ENCODE data around the gene PKP1. TPM values are rescaled to one million over a fixed set of nuclear protein-coding genes. Genes with fewer than 3 reads are reported as not detected.

The PKP1 gene
- total RNA-seq, 1 donor from 2014 or later = not detected

DNA sequence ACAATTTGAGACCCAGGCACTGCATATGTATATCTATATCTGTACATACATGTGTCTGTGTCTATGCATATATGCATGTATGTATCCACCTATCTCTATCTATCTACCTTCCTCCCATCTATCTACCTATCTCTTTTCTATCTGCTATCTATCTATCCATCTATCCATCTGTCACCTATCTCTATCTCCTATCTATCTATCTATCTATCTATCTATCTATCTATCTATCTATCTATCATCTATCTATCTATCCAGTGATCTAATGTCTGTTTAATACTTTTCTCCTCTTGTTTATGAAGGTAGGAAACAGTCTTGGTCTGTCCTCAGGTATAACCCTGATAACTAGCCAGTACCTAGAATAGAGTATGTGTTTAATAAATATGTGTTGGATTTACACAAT is 68.3 kb downstream of the PKP1 start:
- Mint-ChIP-seq H3K27me3 (ENCODE audit: unreplicated experiment) (peaks cover 13% of the 10 kb centered on the region), H3K27ac (ENCODE audit: unreplicated experiment) (no peak overlapping the region), H3K4me3 (ENCODE audit: unreplicated experiment) (no peak overlapping the region), H3K4me1 (ENCODE audit: low read depth, unreplicated experiment) (peaks cover 16% of the 10 kb centered on the region), H3K9me3 (ENCODE audit: unreplicated experiment) (peaks cover 1% of the 10 kb centered on the region), H3K36me3 (ENCODE audit: unreplicated experiment) (no peaks in the 10 kb centered on the region)
- no peak for DNase-seq
- TF ChIP-seq, protein P1, sequence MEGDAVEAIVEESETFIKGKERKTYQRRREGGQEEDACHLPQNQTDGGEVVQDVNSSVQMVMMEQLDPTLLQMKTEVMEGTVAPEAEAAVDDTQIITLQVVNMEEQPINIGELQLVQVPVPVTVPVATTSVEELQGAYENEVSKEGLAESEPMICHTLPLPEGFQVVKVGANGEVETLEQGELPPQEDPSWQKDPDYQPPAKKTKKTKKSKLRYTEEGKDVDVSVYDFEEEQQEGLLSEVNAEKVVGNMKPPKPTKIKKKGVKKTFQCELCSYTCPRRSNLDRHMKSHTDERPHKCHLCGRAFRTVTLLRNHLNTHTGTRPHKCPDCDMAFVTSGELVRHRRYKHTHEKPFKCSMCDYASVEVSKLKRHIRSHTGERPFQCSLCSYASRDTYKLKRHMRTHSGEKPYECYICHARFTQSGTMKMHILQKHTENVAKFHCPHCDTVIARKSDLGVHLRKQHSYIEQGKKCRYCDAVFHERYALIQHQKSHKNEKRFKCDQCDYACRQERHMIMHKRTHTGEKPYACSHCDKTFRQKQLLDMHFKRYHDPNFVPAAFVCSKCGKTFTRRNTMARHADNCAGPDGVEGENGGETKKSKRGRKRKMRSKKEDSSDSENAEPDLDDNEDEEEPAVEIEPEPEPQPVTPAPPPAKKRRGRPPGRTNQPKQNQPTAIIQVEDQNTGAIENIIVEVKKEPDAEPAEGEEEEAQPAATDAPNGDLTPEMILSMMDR (IDR thresholded peaks at IDR 0.05; ENCODE audit: partially characterized antibody, unreplicated experiment) = no peak

GRCh38 chr1:201353186-201353940 is 70.1 kb downstream of the PKP1 start:
- no peak overlapping the region for H3K4me3 Mint-ChIP-seq (ENCODE audit: unreplicated experiment)
- H3K27me3 Mint-ChIP-seq (ENCODE audit: unreplicated experiment) = peaks cover 11% of the 10 kb centered on the region
- TF ChIP-seq, protein P1 (IDR thresholded peaks at IDR 0.05; ENCODE audit: partially characterized antibody, unreplicated experiment) = no peak
- H3K36me3 Mint-ChIP-seq (ENCODE audit: unreplicated experiment) = no peaks in the 10 kb centered on the region
- H3K27ac Mint-ChIP-seq (ENCODE audit: unreplicated experiment) = no peak overlapping the region
- peak; percentile 4 for DNase-seq
- peaks cover 1% of the 10 kb centered on the region for H3K9me3 Mint-ChIP-seq (ENCODE audit: unreplicated experiment)
- H3K4me1 Mint-ChIP-seq (ENCODE audit: low read depth, unreplicated experiment) = peaks cover 3% of the 10 kb centered on the region

- TF ChIP-seq, protein P1 (IDR thresholded peaks at IDR 0.05; ENCODE audit: partially characterized antibody, unreplicated experiment) = no peak
- Mint-ChIP-seq H3K36me3 (ENCODE audit: unreplicated experiment) (no peaks in the 10 kb centered on the region), H3K27me3 (ENCODE audit: unreplicated experiment) (peaks cover 11% of the 10 kb centered on the region), H3K4me3 (ENCODE audit: unreplicated experiment) (no peak overlapping the region), H3K4me1 (ENCODE audit: low read depth, unreplicated experiment) (peaks cover 3% of the 10 kb centered on the region), H3K27ac (ENCODE audit: unreplicated experiment) (no peak overlapping the region), H3K9me3 (ENCODE audit: unreplicated experiment) (peaks cover 1% of the 10 kb centered on the region)
- DNase-seq = peak; percentile 8
Observed at GRCh38 chr1:201354151-201354900, 71.0 kb downstream of the PKP1 start.

GRCh38 chr1:201354901-201355295 is 71.6 kb downstream of the PKP1 start:
- H3K4me1 Mint-ChIP-seq (ENCODE audit: low read depth, unreplicated experiment) = peaks cover 6% of the 10 kb centered on the region
- no peak overlapping the region for H3K27ac Mint-ChIP-seq (ENCODE audit: unreplicated experiment)
- no peaks in the 10 kb centered on the region for H3K36me3 Mint-ChIP-seq (ENCODE audit: unreplicated experiment)
- peaks cover 1% of the 10 kb centered on the region for H3K9me3 Mint-ChIP-seq (ENCODE audit: unreplicated experiment)
- peak; percentile 8 for DNase-seq
- TF ChIP-seq, protein P1 (IDR thresholded peaks at IDR 0.05; ENCODE audit: partially characterized antibody, unreplicated experiment) = no peak
- no peak overlapping the region for H3K4me3 Mint-ChIP-seq (ENCODE audit: unreplicated experiment)
- H3K27me3 Mint-ChIP-seq (ENCODE audit: unreplicated experiment) = peaks cover 13% of the 10 kb centered on the region

DNA sequence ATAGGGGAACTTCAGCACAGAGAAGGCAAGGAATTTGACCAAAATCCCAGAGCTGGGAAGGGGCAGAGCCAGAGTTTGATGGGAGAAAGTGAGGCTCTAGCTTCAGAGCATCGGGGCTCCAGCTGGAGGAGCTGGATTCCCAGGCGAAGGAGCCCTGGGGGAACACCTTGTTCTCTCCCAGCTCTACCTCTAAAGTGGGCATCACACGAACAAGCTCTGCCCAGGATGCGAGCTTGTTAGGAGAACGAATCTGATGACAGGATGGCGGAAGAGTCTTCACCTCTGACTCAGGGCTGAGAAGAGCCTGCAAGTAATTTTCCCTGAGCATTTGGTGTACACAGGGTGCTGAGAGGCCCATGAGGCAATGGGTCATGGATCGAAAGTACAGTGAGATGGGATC is 72.2 kb downstream of the PKP1 start:
- no peak overlapping the region for H3K27ac Mint-ChIP-seq (ENCODE audit: unreplicated experiment)
- peak; percentile 5 for DNase-seq
- peaks cover 1% of the 10 kb centered on the region for H3K9me3 Mint-ChIP-seq (ENCODE audit: unreplicated experiment)
- no peak overlapping the region for H3K4me3 Mint-ChIP-seq (ENCODE audit: unreplicated experiment)
- peaks cover 13% of the 10 kb centered on the region for H3K27me3 Mint-ChIP-seq (ENCODE audit: unreplicated experiment)
- peaks cover 6% of the 10 kb centered on the region for H3K4me1 Mint-ChIP-seq (ENCODE audit: low read depth, unreplicated experiment)
- TF ChIP-seq, protein P1 (IDR thresholded peaks at IDR 0.05; ENCODE audit: partially characterized antibody, unreplicated experiment) = no peak
- no peaks in the 10 kb centered on the region for H3K36me3 Mint-ChIP-seq (ENCODE audit: unreplicated experiment)

Measured in glutamatergic neuron (in vitro differentiated cells).